Measurements from ENCODE around the gene INIP. TPM values are rescaled to one million over a fixed set of nuclear protein-coding genes. Genes with fewer than 3 reads are reported as not detected.

The INIP gene
- total RNA-seq, 1 donor from 2014 or later: 21.0 TPM

DNA sequence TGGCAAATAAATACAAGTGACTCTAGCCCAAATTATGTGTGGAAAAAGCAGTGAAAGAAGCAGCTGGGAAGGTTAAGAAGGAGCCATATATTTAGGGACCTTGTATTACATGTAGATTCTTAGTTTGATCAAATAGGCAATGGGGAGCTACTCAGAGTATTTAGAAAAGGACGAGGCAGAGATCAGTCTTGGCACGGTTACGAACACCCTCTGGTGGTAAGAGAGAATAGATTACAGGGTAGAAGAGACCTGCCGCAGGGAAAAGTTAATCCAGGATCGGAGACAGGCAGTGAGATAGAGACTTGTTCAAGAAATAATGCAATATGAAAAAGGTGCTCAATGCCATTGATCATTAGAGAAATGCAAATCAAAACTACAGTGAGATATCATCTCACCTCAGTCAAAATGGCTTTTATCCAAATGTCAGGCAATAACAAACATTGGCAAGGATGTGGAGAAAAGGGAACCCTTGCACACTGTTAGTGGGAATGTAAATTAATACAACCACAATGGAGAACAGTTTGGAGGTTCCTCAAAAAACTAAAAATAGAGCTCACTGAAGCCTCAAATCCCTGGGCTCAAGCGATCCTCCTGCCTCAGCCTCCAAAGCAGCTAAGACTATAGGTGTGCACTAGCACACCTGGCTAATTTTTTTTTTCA lies 12.0 kb downstream of the INIP start:
- ATAC-seq: peak; percentile 56 to 80
- no peaks in the 10 kb centered on the region for H3K9me3 ChIP-seq
- no peaks in the 10 kb centered on the region for H3K27me3 ChIP-seq (ENCODE audit: low read depth)
- DNase-seq: no peak
- H3K4me3 ChIP-seq: no peak overlapping the region
- H3K36me3 ChIP-seq: peaks cover 9% of the 10 kb centered on the region
- TF ChIP-seq, protein P1, sequence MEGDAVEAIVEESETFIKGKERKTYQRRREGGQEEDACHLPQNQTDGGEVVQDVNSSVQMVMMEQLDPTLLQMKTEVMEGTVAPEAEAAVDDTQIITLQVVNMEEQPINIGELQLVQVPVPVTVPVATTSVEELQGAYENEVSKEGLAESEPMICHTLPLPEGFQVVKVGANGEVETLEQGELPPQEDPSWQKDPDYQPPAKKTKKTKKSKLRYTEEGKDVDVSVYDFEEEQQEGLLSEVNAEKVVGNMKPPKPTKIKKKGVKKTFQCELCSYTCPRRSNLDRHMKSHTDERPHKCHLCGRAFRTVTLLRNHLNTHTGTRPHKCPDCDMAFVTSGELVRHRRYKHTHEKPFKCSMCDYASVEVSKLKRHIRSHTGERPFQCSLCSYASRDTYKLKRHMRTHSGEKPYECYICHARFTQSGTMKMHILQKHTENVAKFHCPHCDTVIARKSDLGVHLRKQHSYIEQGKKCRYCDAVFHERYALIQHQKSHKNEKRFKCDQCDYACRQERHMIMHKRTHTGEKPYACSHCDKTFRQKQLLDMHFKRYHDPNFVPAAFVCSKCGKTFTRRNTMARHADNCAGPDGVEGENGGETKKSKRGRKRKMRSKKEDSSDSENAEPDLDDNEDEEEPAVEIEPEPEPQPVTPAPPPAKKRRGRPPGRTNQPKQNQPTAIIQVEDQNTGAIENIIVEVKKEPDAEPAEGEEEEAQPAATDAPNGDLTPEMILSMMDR (IDR thresholded peaks at IDR 0.05): peak; percentile 37
- no peaks in the 10 kb centered on the region for H3K4me1 ChIP-seq
- intact Hi-C loops (cut with DNase I): no loop called here
- H3K27ac ChIP-seq: no peak overlapping the region

DNA sequence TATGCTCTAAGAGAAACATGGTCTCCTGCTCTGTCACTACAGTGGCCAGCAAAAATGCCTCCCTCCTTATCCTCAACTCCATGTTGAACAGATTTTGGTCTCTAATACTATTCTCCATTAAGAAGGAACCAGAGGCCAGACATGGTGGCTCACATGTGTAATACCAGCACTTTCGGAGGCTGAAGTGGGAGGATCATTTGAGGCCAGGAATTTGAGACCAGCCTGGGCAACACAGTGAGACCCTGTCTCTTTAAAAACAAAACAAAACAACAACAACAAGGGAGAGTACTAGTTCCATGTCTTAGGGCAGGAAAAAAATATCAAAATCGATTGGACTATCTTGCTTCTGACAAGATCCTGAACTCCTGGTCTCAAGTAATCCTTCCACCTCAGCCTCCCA lies 14.6 kb downstream of the INIP start:
- intact Hi-C loops (cut with DNase I): no loop called here
- no peak overlapping the region for H3K4me3 ChIP-seq
- no peaks in the 10 kb centered on the region for H3K9me3 ChIP-seq
- no peaks in the 10 kb centered on the region for H3K4me1 ChIP-seq
- H3K36me3 ChIP-seq: peaks cover 20% of the 10 kb centered on the region
- H3K27me3 ChIP-seq (ENCODE audit: low read depth): no peaks in the 10 kb centered on the region
- ATAC-seq (no peak), DNase-seq (no peak)
- H3K27ac ChIP-seq: no peak overlapping the region
- TF ChIP-seq, protein P1 (IDR thresholded peaks at IDR 0.05): no peak

DNA sequence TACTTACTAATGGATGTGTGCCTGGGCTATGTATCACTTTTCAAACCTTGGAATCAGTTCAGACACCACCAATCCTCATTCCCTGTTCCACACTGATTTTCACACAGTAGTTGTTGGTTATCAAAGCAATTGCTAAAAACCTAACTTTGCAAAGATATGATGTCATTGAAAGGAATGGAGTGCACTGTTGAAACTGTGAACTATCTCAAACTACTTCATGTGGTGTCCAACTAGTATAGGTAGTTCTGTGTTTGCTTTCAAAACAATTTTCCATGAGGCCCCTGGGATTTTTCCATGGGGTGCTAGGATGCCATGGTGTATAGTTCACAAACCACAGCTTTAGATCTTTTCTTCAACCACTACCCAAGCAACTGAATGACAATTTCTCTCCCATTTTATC lies 17.8 kb downstream of the INIP start:
- intact Hi-C loops (cut with DNase I): no loop called here
- Histone ChIP-seq H3K36me3 (peaks cover 42% of the 10 kb centered on the region), H3K9me3 (no peaks in the 10 kb centered on the region), H3K27ac (no peak overlapping the region), H3K27me3 (ENCODE audit: low read depth) (no peaks in the 10 kb centered on the region), H3K4me1 (no peaks in the 10 kb centered on the region), H3K4me3 (no peak overlapping the region)
- DNase-seq (no peak), ATAC-seq (no peak)
- TF ChIP-seq, protein P1 (IDR thresholded peaks at IDR 0.05): no peak

DNA sequence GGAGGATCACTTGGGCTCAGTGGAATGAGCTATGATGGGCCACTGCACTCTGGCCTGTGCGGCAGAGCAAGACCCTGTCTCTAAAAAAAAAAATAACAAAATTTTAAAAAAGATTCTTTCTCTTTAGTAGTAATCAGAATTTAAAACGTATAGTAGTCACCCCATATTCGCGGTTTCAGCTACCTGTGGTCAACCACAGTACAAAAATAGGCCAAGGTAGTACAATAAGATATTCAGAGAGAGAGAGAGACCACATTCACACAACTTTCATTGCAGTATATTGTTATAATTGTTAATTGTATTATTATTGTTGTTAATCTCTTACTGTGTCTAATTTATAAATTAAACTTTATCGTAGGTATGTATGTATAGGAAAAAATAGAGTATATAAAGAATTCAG lies 18.7 kb downstream of the INIP start:
- intact Hi-C loops (cut with DNase I): no loop called here
- no peaks in the 10 kb centered on the region for H3K27me3 ChIP-seq (ENCODE audit: low read depth)
- no peak overlapping the region for H3K4me3 ChIP-seq
- no peaks in the 10 kb centered on the region for H3K9me3 ChIP-seq
- H3K36me3 ChIP-seq: peaks cover 47% of the 10 kb centered on the region
- no peaks in the 10 kb centered on the region for H3K4me1 ChIP-seq
- TF ChIP-seq, protein P1 (IDR thresholded peaks at IDR 0.05): no peak
- no peak overlapping the region for H3K27ac ChIP-seq
- DNase-seq (no peak), ATAC-seq (no peak)

DNA sequence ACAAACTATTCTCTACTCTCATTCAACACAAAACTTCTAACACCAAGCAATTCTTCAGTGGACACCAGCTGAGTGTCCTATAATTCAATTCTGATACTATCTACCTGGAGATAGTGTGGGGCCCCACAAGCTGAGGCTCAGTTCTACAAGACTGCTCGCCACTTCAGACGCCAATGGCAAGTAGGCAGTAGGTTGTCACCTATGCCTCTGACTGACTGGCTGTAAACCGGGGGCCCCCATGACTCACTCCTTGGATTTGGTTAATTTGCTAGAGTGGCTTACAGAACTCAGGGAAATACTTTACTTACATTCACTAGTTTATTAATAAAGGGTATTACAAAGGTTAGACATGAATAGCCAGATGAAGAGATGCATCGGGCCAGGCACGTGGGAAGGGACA lies 21.5 kb downstream of the INIP start:
- Histone ChIP-seq H3K27me3 (ENCODE audit: low read depth) (no peaks in the 10 kb centered on the region), H3K9me3 (no peaks in the 10 kb centered on the region), H3K36me3 (peaks cover 72% of the 10 kb centered on the region), H3K4me3 (no peak overlapping the region), H3K27ac (no peak overlapping the region), H3K4me1 (no peaks in the 10 kb centered on the region)
- intact Hi-C loops (cut with DNase I): no loop called here
- DNase-seq: no peak
- no peak for ATAC-seq
- TF ChIP-seq, protein P1 (IDR thresholded peaks at IDR 0.05): no peak
